Activated CD4-positive, alpha-beta memory T cell treated with anti-CD3 and anti-CD28 coated beads, Interleukin-2, amount 10 ng/mL, durations not matched to agents 7 days and 5 days (primary cell): ENCODE data around the gene GTF3C6. TPM values are rescaled to one million over a fixed set of nuclear protein-coding genes. Genes with fewer than 3 reads are reported as not detected.
"Not testable (repeated sequence)": the region's sequence is repeated elsewhere in the genome, so short reads cannot be mapped to it uniquely, and the experiment has no call there.

Experiments
- CTCF ChIA-PET: fragments of 350-600 bp; sonication (Branson Sonifier 250); formaldehyde crosslinking; loops from one replicate; lab custom pipeline; 2021; ENCODE audit warnings: antibody characterized with exemption, inconsistent platforms; lab: Charles Lee
- POLR2A ChIA-PET: fragments of 350-600 bp; sonication (Branson Sonifier 250); formaldehyde crosslinking; loops from one replicate; lab custom pipeline; 2021; ENCODE audit warnings: antibody characterized with exemption; lab: Charles Lee
- DNase-seq: peaks from one replicate; pipeline ENCODE4 v3.0.0-alpha.2; 2020
- H3K27ac Mint-ChIP-seq: one replicate; pipeline ENCODE4 v1.8.0; 2021; ENCODE audit warnings: mild to moderate bottlenecking, mixed read lengths
- H3K27me3 Mint-ChIP-seq: one replicate; pipeline ENCODE4 v1.8.0; 2021; ENCODE audit warnings: mixed read lengths
- H3K36me3 Mint-ChIP-seq: one replicate; pipeline ENCODE4 v1.8.0; 2021; ENCODE audit warnings: low read depth, mixed read lengths
- H3K4me1 Mint-ChIP-seq: one replicate; pipeline ENCODE4 v1.8.0; 2021; ENCODE audit warnings: mixed read lengths
- H3K4me3 Mint-ChIP-seq: one replicate; pipeline ENCODE4 v1.8.0; 2021; ENCODE audit warnings: mild to moderate bottlenecking, mixed read lengths
- H3K9me3 Mint-ChIP-seq: one replicate; pipeline ENCODE4 v1.8.0; 2021; ENCODE audit warnings: mixed read lengths
- total RNA-seq, 2 experiments: library from RNA; stranded (reverse); gene quantifications; one replicate each; pipeline ENCODE4 v1.2.3, GENCODE V29; 2021

The GTF3C6 gene
- total RNA-seq, 2 experiments from 2014 or later = 83.2 to 93.3 TPM

- DNase-seq, H3K27ac Mint-ChIP-seq, H3K4me3 Mint-ChIP-seq, POLR2A ChIA-PET, H3K27me3 Mint-ChIP-seq, CTCF ChIA-PET, H3K4me1 Mint-ChIP-seq, H3K9me3 Mint-ChIP-seq: not testable (repeated sequence)
- H3K36me3 Mint-ChIP-seq = peaks cover 32% of the 10 kb centered on the region
Measured at GRCh38 chr6:111017241-111017640, 58.7 kb downstream of the GTF3C6 start.

Other genes starting within 250 kb of the GTF3C6 start
- 10 to 100 TPM; 30.8 to 33.2 TPM for gene CDK19, start 143.2 kb upstream of the GTF3C6 start, total RNA-seq
- 10 to 100 TPM; 71.0 to 73.2 TPM for gene AMD1, start 83.9 kb upstream of the GTF3C6 start, total RNA-seq
- gene RPF2, start 23.3 kb downstream of the GTF3C6 start, total RNA-seq = 10 to 100 TPM; 19.1 to 19.6 TPM
- 1 to 10 TPM; 1.2 to 1.4 TPM for gene SLC16A10, start 128.8 kb downstream of the GTF3C6 start, total RNA-seq